Lower leg skin (tissue), 3 donors: ENCODE measurements around the gene ACBD3.

Source experiments
- POLR2A ChIP-seq, 2 donors: fragments of 450-650 bp; IDR thresholded peaks; one replicate each; pipeline ENCODE4 v1.6.1; 2016 to 2017; ENCODE audit warnings: antibody characterized with exemption in 2 of 2, mild to moderate bottlenecking in 1 of 2, moderate library complexity in 1 of 2
- TF ChIP-seq, protein P1 (sequence below), 3 donors: fragments of 450-650 bp; IDR thresholded peaks; one replicate each; pipeline ENCODE4 v1.5.1; 2016; ENCODE audit warnings: antibody characterized with exemption in 3 of 3, mild to moderate bottlenecking in 3 of 3, moderate library complexity in 2 of 3

DNA sequence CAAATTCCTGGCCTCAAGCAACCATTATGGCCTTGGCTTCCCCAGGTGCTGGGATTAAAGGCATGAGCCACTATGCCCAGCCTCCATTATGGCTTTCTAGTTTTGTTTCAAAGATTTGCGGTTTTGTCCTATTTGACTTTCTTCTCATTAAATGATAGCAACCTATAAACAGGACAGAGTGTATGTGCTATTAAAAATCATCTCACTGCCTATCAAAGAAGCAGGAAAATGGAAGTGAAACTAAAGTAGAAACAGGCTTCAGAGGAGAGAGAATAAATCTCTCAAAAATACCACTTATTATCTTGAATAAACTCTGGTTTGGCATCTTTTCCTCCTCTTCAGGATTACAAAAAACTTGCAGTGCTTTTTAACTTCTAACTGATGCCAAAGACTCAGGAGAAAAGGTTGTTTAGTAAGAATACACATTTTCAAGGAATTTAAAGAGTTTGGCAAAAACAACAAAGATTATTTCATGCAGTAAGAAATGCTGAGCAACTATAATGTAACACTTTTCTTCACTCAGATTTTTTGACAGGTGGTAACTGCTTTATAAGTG lies 28.7 kb downstream of the ACBD3 start:
- TF ChIP-seq, protein P1, sequence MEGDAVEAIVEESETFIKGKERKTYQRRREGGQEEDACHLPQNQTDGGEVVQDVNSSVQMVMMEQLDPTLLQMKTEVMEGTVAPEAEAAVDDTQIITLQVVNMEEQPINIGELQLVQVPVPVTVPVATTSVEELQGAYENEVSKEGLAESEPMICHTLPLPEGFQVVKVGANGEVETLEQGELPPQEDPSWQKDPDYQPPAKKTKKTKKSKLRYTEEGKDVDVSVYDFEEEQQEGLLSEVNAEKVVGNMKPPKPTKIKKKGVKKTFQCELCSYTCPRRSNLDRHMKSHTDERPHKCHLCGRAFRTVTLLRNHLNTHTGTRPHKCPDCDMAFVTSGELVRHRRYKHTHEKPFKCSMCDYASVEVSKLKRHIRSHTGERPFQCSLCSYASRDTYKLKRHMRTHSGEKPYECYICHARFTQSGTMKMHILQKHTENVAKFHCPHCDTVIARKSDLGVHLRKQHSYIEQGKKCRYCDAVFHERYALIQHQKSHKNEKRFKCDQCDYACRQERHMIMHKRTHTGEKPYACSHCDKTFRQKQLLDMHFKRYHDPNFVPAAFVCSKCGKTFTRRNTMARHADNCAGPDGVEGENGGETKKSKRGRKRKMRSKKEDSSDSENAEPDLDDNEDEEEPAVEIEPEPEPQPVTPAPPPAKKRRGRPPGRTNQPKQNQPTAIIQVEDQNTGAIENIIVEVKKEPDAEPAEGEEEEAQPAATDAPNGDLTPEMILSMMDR (IDR thresholded peaks at IDR 0.05) = no peak
- TF ChIP-seq POLR2A (IDR thresholded peaks at IDR 0.05) = no peak
